ENCODE data around the gene SLX4.
"Not testable (repeated sequence)": the region's sequence is repeated elsewhere in the genome, so short reads cannot be mapped to it uniquely, and the experiment has no call there.

The SLX4 gene

DNA sequence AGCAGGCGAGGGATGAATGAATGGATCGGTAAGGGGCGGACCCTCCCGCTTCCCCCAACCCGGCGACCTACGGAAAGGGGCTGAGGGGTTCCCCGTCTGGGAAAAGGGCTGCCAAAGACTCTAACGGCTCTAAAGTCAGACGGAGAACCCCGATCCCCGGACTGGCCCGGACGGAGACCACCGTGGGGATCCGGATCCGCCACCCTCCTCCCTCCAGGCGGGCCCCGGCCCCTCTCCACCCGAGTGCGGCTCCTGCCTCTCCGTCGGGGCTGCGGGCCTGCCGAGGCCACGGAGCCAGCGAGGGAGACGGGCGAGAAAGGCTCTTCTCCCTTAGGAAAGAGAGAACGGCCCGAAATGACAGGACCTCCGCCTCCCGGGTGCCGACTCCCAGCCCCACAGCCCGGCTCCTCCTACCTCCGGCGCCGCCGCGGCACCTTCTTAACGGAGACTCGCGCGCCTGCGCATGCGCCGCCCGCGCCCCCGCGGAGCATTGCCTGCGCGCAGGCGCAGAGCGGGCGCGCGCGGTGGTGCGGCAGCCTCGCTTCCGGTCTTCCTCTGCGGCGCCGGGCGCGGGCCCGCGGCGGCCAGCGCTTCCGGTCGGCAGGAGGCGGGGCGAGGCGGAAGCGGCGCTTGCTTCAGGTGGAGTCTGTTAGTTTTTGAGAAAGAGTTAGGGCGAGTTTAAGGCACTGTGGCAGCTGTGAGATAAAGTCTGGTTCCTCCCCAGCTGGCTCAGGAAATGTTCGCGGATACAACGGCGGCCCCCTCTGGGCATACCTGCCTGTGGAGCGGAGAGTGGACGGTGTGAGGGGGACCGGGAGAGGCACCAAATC, at the start of gene SLX4:
TSS of gene SLX4 (minus strand) at position 461 of the 830 bp plus-strand sequence. CDS start 2,642 bp downstream, outside the sequence.
- DNase-seq = peak; percentile 84

DNA sequence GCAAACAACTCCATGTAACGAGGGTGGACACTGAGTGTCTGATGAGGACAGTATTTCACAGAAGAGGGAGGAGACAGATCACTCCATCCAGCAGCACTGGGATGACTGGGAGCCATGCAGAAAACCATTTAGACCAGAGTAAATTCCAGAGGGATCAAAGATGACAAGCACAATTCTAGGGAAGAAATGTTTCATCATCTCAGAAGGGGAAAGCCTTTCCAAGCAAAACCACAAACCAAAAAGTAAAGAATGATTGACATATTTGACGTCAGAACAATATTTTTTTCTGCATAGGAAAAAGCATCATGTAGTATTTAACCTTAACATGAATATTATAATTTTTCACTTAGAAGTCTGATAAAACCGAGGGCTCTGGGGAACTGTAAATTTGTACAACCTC, 47.8 kb upstream of the SLX4 start:
- DNase-seq = no peak

DNA sequence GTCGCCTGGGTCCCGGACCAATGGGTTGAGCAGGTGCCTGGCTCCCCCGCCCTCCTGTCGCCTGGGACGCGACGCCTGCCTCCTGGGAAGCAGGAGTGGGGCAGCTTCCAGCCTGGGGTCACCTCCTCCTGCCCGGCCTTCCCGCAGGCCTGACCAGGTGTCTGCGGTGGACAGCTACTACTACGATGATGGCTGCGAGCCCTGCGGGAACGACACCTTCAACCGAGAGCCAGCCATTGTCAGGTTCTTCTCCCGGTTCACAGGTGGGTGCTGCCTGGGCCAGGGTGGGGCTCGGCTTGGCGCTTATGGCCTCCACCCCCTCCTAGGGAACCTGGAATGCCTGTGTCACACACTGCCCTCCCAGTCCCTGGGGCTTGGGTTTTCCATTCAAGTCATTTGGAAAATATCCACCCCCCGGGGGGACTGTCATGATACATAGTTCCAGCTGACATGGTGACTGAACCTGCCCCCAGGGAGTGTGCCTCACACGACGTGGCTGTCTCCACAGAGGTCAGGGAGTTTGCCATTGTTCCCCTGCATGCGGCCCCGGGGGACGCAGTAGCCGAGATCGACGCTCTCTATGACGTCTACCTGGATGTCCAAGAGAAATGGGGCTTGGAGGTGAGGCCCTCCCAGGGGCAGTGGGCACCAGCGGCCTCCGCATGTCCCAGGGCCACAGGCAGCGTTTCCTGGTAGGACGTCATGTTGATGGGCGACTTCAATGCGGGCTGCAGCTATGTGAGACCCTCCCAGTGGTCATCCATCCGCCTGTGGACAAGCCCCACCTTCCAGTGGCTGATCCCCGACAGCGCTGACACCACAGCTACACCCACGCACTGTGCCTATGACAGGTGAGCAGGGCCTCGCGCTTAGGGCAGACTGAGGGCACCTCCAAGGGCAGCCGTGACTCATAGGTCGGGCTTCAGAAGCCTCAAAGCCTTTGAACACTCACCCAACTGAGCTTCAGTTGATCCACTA, 45.4 kb upstream of the SLX4 start:
- DNase-seq = no peak

GRCh38 chr16:3656160-3656490, 44.7 kb upstream of the SLX4 start:
- not testable (repeated sequence) for DNase-seq

GRCh38 chr16:3655396-3656159, 44.2 kb upstream of the SLX4 start:
- DNase-seq = no peak

DNA sequence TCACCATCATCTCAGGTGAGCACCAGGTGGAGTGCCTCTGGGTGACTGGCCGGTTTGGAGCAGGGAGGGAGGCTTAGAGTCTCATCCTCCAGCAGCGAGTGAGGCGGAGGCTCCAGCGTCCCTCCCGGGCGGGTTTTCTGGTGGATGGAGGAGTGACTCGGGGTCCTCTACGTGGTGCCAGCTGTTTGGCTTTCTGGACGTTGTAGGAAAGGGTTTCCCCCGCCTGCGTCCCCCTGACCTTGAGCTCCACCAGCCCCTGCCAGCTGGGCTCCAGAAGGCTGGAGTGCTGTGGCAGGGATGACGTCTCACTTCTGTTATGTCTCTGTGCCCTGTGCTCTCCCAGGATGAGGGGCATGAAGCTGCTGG, 43.6 kb upstream of the SLX4 start:
- no peak for DNase-seq

- no peak for DNase-seq
Observed at GRCh38 chr16:3654249-3654991, 43.0 kb upstream of the SLX4 start, which contains the start of gene DNASE1. Gene DNASE1, plus strand, starts transcription at chr16:3654691. Its CDS starts 683 bp downstream, at chr16:3655374.

- no peak for DNase-seq
Observed at GRCh38 chr16:3652373-3653195, 41.2 kb upstream of the SLX4 start.

DNA sequence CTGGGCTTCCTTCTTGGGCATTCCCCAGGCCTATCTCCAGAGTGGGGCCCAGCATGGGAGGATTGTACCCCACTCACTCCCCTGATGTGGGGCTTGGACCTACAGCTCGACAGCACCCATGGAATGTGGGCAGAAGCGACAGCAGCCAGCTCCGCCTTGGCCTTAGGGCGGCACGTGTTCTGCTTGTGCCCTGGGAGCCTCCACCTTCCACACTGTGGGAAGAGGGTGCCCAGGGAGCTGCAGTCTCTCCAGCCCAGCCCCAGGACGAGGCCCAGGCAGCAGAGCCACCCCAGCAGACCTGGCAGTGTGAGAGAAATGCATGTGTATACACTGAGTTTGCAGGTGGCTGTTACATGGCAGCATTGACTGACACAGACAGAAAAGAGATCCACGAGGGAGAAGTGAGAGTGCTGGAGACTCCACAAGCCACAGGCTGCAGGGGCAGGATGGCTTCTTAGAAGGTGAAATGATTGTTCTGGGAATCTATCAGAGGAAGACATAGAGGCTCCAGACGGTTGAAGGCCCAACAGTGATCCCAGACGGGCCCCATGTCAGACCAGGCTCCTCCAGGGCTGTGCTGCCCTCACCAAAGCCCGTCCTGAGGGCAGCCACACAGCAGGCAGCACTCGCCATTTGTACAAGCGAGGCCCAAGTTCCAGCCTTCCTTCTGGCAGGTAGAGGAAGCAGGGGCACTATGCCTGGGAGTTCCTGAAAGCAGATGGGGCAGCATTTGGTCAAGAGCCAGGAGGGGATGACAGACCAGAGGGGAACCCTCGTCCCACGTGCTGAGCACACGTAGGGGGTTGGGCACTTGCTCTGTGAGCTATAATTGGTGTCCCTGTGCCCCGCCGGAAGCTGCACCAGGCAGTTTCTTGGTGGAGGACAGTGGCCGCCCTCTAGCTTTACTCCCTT, 40.3 kb upstream of the SLX4 start:
- DNase-seq = no peak

- DNase-seq = no peak
Observed at GRCh38 chr16:3650631-3651265, 39.3 kb upstream of the SLX4 start.

GRCh38 chr16:3646348-3646920, 35.0 kb upstream of the SLX4 start:
- DNase-seq = peak; percentile 68

DNA sequence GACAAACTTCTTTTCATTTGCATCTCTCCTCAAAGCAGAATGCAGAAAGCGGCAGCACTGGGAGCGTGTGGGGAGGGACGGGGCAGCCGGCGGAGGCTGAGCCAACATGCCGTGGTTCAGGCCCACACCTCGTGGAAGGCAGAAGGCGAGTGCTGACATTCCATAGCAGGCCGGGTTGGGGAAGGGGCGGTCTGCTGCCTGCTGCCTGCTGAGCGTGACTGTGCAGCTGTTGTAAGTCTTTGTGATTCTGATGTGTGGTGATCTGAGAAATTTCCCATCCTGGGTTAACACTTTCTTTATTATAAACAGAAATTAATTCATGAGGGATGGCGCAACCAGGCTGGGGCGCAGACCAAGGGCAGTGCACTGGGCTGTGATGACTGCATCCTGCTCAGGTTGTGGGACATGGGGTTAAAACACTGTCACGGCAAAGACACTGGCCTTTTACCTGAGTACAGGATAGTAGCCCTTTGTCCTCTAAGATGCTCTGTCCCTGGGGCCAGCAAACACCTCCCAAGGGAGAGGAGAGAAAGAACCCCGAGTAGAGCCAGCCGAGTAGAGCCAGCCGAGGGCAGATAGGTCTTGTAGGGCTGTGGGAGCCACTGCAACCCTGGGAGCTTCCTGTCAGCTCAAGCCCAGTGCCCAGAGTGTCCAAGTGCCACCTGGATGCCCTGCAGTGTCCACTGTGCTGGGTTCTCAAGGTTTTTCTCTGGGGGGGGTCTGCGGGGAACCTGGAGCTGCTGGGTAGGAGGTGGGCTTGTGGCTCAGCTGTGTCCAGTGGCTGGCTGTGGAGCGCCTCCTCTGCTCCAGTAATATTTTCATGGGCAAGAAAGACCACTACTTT, 34.3 kb upstream of the SLX4 start:
- peak; percentile 68 for DNase-seq

- DNase-seq = no peak
Observed at GRCh38 chr16:3645108-3645503, 33.7 kb upstream of the SLX4 start.

GRCh38 chr16:3643095-3643730, 31.8 kb upstream of the SLX4 start:
- DNase-seq = no peak

GRCh38 chr16:3642397-3643094, 31.1 kb upstream of the SLX4 start:
- DNase-seq = no peak

DNA sequence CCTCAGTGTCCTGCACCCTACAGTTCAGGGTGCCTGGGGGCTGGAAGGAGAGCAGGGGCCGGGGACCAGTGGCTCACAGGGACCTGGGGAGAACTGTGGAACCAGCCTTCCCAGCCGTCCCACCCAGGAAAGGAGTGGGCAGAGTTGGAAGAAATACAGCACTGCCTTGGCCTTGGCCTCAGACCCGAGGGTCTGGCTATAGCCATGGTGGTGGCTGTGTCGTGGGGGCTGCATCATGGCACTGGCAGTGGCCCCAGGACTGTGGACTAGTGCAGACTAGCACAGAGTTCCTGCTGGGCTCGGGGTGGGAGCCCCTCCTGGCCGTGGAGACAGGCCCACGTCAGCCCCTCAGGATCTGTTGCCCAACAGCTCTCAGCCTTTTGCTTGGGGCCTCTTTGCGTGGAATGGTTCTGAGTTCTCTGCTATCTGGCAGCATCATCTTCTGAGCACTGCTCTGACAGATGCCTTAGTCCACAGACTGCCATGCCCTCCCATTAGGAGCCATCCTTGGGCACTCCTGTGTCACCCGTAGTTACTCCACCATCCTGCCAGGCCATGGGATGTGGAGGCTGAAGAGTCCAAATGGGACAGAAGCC, 30.5 kb upstream of the SLX4 start:
- DNase-seq = no peak

Data from SHP77 treated with DMSO at 0.1 percent for 48 hours (cell line).